DMS79 treated with DMSO at 0.1 percent for 48 hours (cell line): Measurements from ENCODE around the gene TIMM10.
A peak's percentile ranks its signal among the peaks of the same experiment; 100 is the strongest.

Experiments
- DNase-seq: peaks from one replicate; lab custom pipeline; 2025; lab: John Stamatoyannopoulos, UW

Gene TIMM10

GRCh38 chr11:57530596-57531507 lies at the start of gene TIMM10:
Gene TIMM10, minus strand, starts transcription at chr11:57530754. Its CDS starts 565 bp downstream, at chr11:57530189.
- DNase-seq: peak; percentile 99

GRCh38 chr11:57574061-57574460 lies 43.5 kb upstream of the TIMM10 start:
- DNase-seq: no peak

- DNase-seq: no peak
Observed at GRCh38 chr11:57571606-57572005, 41.1 kb upstream of the TIMM10 start.

- peak; percentile 74 for DNase-seq
Observed at GRCh38 chr11:57568330-57568766, 37.8 kb upstream of the TIMM10 start.

GRCh38 chr11:57567515-57568329 lies 37.2 kb upstream of the TIMM10 start, which contains the start of gene UBE2L6:
Gene UBE2L6, minus strand, starts transcription at chr11:57567672. Its CDS starts 61 bp downstream, at chr11:57567611.
- peak; percentile 55 for DNase-seq

GRCh38 chr11:57566905-57567514 lies 36.5 kb upstream of the TIMM10 start:
- DNase-seq: peak; percentile 28

GRCh38 chr11:57566005-57566904 lies 35.7 kb upstream of the TIMM10 start:
- DNase-seq: peak; percentile 73

- no peak for DNase-seq
Observed at GRCh38 chr11:57562596-57562995, 32.0 kb upstream of the TIMM10 start.

- DNase-seq: no peak
Observed at GRCh38 chr11:57560146-57560545, 29.6 kb upstream of the TIMM10 start.

- no peak for DNase-seq
Observed at GRCh38 chr11:57556041-57556440, 25.5 kb upstream of the TIMM10 start.

GRCh38 chr11:57555393-57555792 lies 24.8 kb upstream of the TIMM10 start:
- no peak for DNase-seq

GRCh38 chr11:57552479-57552878 lies 21.9 kb upstream of the TIMM10 start:
- DNase-seq: no peak

GRCh38 chr11:57551941-57552340 lies 21.4 kb upstream of the TIMM10 start:
- no peak for DNase-seq

- DNase-seq: no peak
Observed at GRCh38 chr11:57549983-57550382, 19.4 kb upstream of the TIMM10 start.

GRCh38 chr11:57547854-57548377 lies 17.4 kb upstream of the TIMM10 start:
- DNase-seq: no peak

- DNase-seq: no peak
Observed at GRCh38 chr11:57546869-57547475, 16.4 kb upstream of the TIMM10 start.

GRCh38 chr11:57546451-57546850 lies 15.9 kb upstream of the TIMM10 start:
- DNase-seq: no peak

GRCh38 chr11:57545883-57546282 lies 15.3 kb upstream of the TIMM10 start:
- no peak for DNase-seq

- DNase-seq: no peak
Observed at GRCh38 chr11:57544566-57544965, 14.0 kb upstream of the TIMM10 start.

GRCh38 chr11:57543593-57543992 lies 13.0 kb upstream of the TIMM10 start:
- no peak for DNase-seq

GRCh38 chr11:57542582-57542981 lies 12.0 kb upstream of the TIMM10 start:
- DNase-seq: no peak
